HK-2 (cell line): ENCODE data around the gene PIK3C2A.

Experiments
- DNase-seq: peaks from one replicate; pipeline ENCODE4 v3.0.0-alpha.2; 2018; ENCODE audit not compliant: unreplicated experiment

Gene PIK3C2A

GRCh38 chr11:17162376-17162775, 45.4 kb downstream of the PIK3C2A start:
- DNase-seq, result no peak

GRCh38 chr11:17161515-17161914, 46.3 kb downstream of the PIK3C2A start:
- DNase-seq, result no peak

GRCh38 chr11:17159441-17159840, 48.3 kb downstream of the PIK3C2A start:
- DNase-seq, result no peak
